H9 (cell line): ENCODE results near the gene MTCP1. TPM values are rescaled to one million over a fixed set of nuclear protein-coding genes. Genes with fewer than 3 reads are reported as not detected.

Experiments
- DNase-seq: peaks from one replicate; pipeline ENCODE4 v3.0.0-alpha.2; 2017
- H2AFZ ChIP-seq: one replicate; pipeline ENCODE4 v1.6.1; 2013; ENCODE audit warnings: mild to moderate bottlenecking, low read length, control low read depth, moderate library complexity
- H2AK5ac ChIP-seq: 2 replicates; pipeline ENCODE4 v1.6.1; 2013; ENCODE audit warnings: low read length, control low read depth, mixed read lengths; ENCODE audit not compliant: insufficient read length
- H2BK120ac ChIP-seq: one replicate; pipeline ENCODE4 v1.6.1; 2013; ENCODE audit warnings: low read depth, mild to moderate bottlenecking, low read length, control low read depth, inconsistent platforms; ENCODE audit not compliant: poor library complexity, severe bottlenecking
- H2BK12ac ChIP-seq: 2 replicates; pipeline ENCODE4 v1.6.1; 2013; ENCODE audit warnings: low read length, control low read depth, mixed read lengths, low read depth; ENCODE audit not compliant: insufficient read length
- H2BK15ac ChIP-seq: 2 replicates; pipeline ENCODE4 v1.6.1; 2013; ENCODE audit warnings: low read depth, low read length, control low read depth
- H2BK20ac ChIP-seq: one replicate; pipeline ENCODE4 v1.6.1; 2013; ENCODE audit warnings: low read depth, mild to moderate bottlenecking, low read length, control low read depth, inconsistent platforms; ENCODE audit not compliant: poor library complexity, severe bottlenecking
- H2BK5ac ChIP-seq: 2 replicates; pipeline ENCODE4 v1.6.1; 2013; ENCODE audit warnings: low read length, control low read depth, mixed read lengths; ENCODE audit not compliant: insufficient read length
- H3K14ac ChIP-seq: 2 replicates; pipeline ENCODE4 v1.6.1; 2013; ENCODE audit warnings: low read length, control low read depth; ENCODE audit not compliant: insufficient read depth
- H3K18ac ChIP-seq: 2 replicates; pipeline ENCODE4 v1.6.1; 2013; ENCODE audit warnings: low read depth, mild to moderate bottlenecking, mixed read lengths, low read length, control low read depth; ENCODE audit not compliant: insufficient read length
- H3K23ac ChIP-seq: 2 replicates; pipeline ENCODE4 v1.6.1; 2013; ENCODE audit warnings: low read length, control low read depth, mixed read lengths, low read depth; ENCODE audit not compliant: insufficient read length
- H3K23me2 ChIP-seq: 2 replicates; pipeline ENCODE4 v1.6.1; 2013; ENCODE audit warnings: low read depth, mild to moderate bottlenecking, mixed read lengths, low read length, control low read depth; ENCODE audit not compliant: insufficient read length, poor library complexity, severe bottlenecking
- H3K27ac ChIP-seq: 2 replicates; pipeline ENCODE4 v1.5.1; 2013; ENCODE audit warnings: low read length, control low read depth, mixed read lengths, low read depth; ENCODE audit not compliant: insufficient read length
- H3K27me3 ChIP-seq: 2 replicates; pipeline ENCODE4 v1.6.1; 2013; ENCODE audit warnings: low read length, control low read depth, inconsistent platforms; ENCODE audit not compliant: insufficient read depth
- H3K4ac ChIP-seq: 2 replicates; pipeline ENCODE4 v1.6.1; 2013; ENCODE audit warnings: low read depth, mild to moderate bottlenecking, control low read depth, inconsistent platforms, low read length, moderate library complexity
- H3K4me1 ChIP-seq: 2 replicates; pipeline ENCODE4 v1.6.1; 2013; ENCODE audit warnings: low read length, control low read depth, inconsistent platforms; ENCODE audit not compliant: insufficient read depth
- H3K4me2 ChIP-seq: 2 replicates; pipeline ENCODE4 v1.6.1; 2013; ENCODE audit warnings: low read length, control low read depth, mixed read lengths; ENCODE audit not compliant: insufficient read length, insufficient read depth
- H3K56ac ChIP-seq: 2 replicates; pipeline ENCODE4 v1.6.1; 2013; ENCODE audit warnings: low read depth, mild to moderate bottlenecking, mixed read lengths, low read length, control low read depth; ENCODE audit not compliant: insufficient read length
- H3K79me1 ChIP-seq: 2 replicates; pipeline ENCODE4 v1.6.1; 2013; ENCODE audit warnings: low read depth, mild to moderate bottlenecking, moderate library complexity, low read length, control low read depth, inconsistent platforms; ENCODE audit not compliant: insufficient read depth, poor library complexity, severe bottlenecking
- H3K79me2 ChIP-seq: 2 replicates; pipeline ENCODE4 v1.6.1; 2013; ENCODE audit warnings: low read length, control low read depth, inconsistent platforms; ENCODE audit not compliant: insufficient read depth
- H3K9ac ChIP-seq: 2 replicates; pipeline ENCODE4 v1.6.1; 2013; ENCODE audit warnings: low read length, control low read depth, mixed read lengths; ENCODE audit not compliant: insufficient read length; ENCODE audit errors: extremely low read depth
- H3K9me3 ChIP-seq: one replicate; pipeline ENCODE4 v1.6.1; 2013; ENCODE audit warnings: low read depth, low read length, inconsistent platforms; ENCODE audit not compliant: control insufficient read depth
- H3T11ph ChIP-seq: one replicate; pipeline ENCODE4 v1.6.1; 2013; ENCODE audit warnings: mild to moderate bottlenecking, low read length, control low read depth, inconsistent platforms
- H4K20me1 ChIP-seq: one replicate; pipeline ENCODE4 v1.6.1; 2013; ENCODE audit not compliant: control insufficient read depth, insufficient read length, insufficient read depth
- H4K5ac ChIP-seq: 2 replicates; pipeline ENCODE4 v1.6.1; 2013; ENCODE audit warnings: low read depth, mild to moderate bottlenecking, mixed read lengths, low read length, control low read depth; ENCODE audit not compliant: insufficient read length
- H4K8ac ChIP-seq: replicated peaks from 2 replicates; pipeline ENCODE4 v1.6.1; 2013; ENCODE audit warnings: low read length, control low read depth, mixed read lengths, low read depth; ENCODE audit not compliant: insufficient read length
- H4K91ac ChIP-seq: 2 replicates; pipeline ENCODE4 v1.6.1; 2013; ENCODE audit warnings: low read depth, mild to moderate bottlenecking, moderate library complexity, mixed read lengths, low read length, control low read depth; ENCODE audit not compliant: insufficient read length
- H3K27ac Mint-ChIP-seq, 3 experiments: 2 replicates in 2 of 3; 3 replicates in 1 of 3; pipeline ENCODE4 v1.8.0; 2020 to 2021; ENCODE audit warnings: mixed read lengths in 3 of 3, mild to moderate bottlenecking in 1 of 3, moderate library complexity in 1 of 3
- H3K27me3 Mint-ChIP-seq: 2 replicates; pipeline ENCODE4 v1.8.0; 2021; ENCODE audit warnings: low read depth, mild to moderate bottlenecking, moderate library complexity, mixed read lengths
- H3K36me3 Mint-ChIP-seq, 3 experiments: 2 replicates in 2 of 3; 3 replicates in 1 of 3; pipeline ENCODE4 v1.8.0; 2020 to 2021; ENCODE audit warnings: low read depth in 3 of 3, mixed read lengths in 3 of 3; ENCODE audit not compliant: insufficient read depth in 1 of 3
- H3K4me1 Mint-ChIP-seq, 2 experiments: 2 replicates each; pipeline ENCODE4 v1.8.0; 2020; ENCODE audit warnings: mixed read lengths in 2 of 2
- H3K4me3 Mint-ChIP-seq, 2 experiments: 2 replicates in 1 of 2; 3 replicates in 1 of 2; pipeline ENCODE4 v1.8.0; 2020 to 2021; ENCODE audit warnings: mild to moderate bottlenecking in 2 of 2, mixed read lengths in 2 of 2, moderate library complexity in 1 of 2
- H3K9me3 Mint-ChIP-seq, 2 experiments: 2 replicates in 1 of 2; 3 replicates in 1 of 2; pipeline ENCODE4 v1.8.0; 2020; ENCODE audit warnings: mild to moderate bottlenecking in 2 of 2, mixed read lengths in 2 of 2, moderate library complexity in 1 of 2
- CTCF ChIP-seq: fragments of 200-600 bp; sonication (generic); conservative IDR thresholded peaks from 3 replicates; pipeline ENCODE4 v1.8.0; 2021; ENCODE audit warnings: antibody characterized with exemption, mild to moderate bottlenecking
- WGBS: extraction: QIAGEN DNeasy Blood & Tissue Kit; methylation state at CpG from one replicate; pipeline ENCODE4 v1.1.7; 2013; ENCODE audit warnings: missing lambda C conversion rate, low lambda C conversion rate, mixed read lengths; ENCODE audit not compliant: insufficient read length; ENCODE audit errors: extremely low coverage; 5-methylcytosine and 5-hydroxymethylcytosine counted together
- total RNA-seq: library from RNA; stranded (reverse); gene quantifications from 2 replicates; pipeline ENCODE4 v1.2.1, GENCODE V29; 2021

Gene MTCP1
- total RNA-seq, 1 experiment from 2014 or later = 21.4 TPM

- H2AK5ac ChIP-seq = no peak within 1 kb of the TSS
- peaks cover 61 to 66% of the 10 kb centered on the region in 2 experiments for H3K9me3 Mint-ChIP-seq
- H3K27me3 Mint-ChIP-seq = no peaks in the 10 kb centered on the region
- H2BK120ac ChIP-seq = no peak within 1 kb of the TSS
- H3K79me1 ChIP-seq = no peaks in the 10 kb centered on the region
- no peak within 1 kb of the TSS for H3T11ph ChIP-seq
- H2BK12ac ChIP-seq = no peak within 1 kb of the TSS
- no peak within 1 kb of the TSS for H2AFZ ChIP-seq
- H2BK20ac ChIP-seq = no peak within 1 kb of the TSS
- WGBS = no CpG with 5 or more reads among the region's 82 CpGs
- no peak for TF ChIP-seq CTCF
- peak within 1 kb of the TSS; percentile 85 for H3K18ac ChIP-seq
- H3K14ac ChIP-seq = peak within 1 kb of the TSS; percentile 39
- H3K4me1 Mint-ChIP-seq = peaks cover 7 to 10% of the 10 kb centered on the region in 2 experiments
- H3K9ac ChIP-seq = peak within 1 kb of the TSS; percentile 79
- H3K23me2 ChIP-seq = no peaks in the 10 kb centered on the region
- H3K27me3 ChIP-seq = no peaks in the 10 kb centered on the region
- H4K8ac ChIP-seq = no peak within 1 kb of the TSS
- no peaks in the 10 kb centered on the region for H3K4me1 ChIP-seq
- peak within 1 kb of the TSS; percentile 78 to 87 for H3K4me3 Mint-ChIP-seq
- peaks cover 33% of the 10 kb centered on the region for H3K9me3 ChIP-seq
- H2BK15ac ChIP-seq = no peak within 1 kb of the TSS
- no peak within 1 kb of the TSS for H3K56ac ChIP-seq
- no peak within 1 kb of the TSS for H4K91ac ChIP-seq
- H3K4ac ChIP-seq = no peak within 1 kb of the TSS; the same call in 1 of the 2 replicates
- no peak within 1 kb of the TSS for H3K23ac ChIP-seq
- H2BK5ac ChIP-seq = no peak within 1 kb of the TSS
- DNase-seq = peak; percentile 87
- no peaks in the 10 kb centered on the region for H4K20me1 ChIP-seq
- no peaks in the 10 kb centered on the region for H3K79me2 ChIP-seq
- H3K36me3 Mint-ChIP-seq = peaks cover 3 to 7% (median 4%) of the 10 kb centered on the region in 3 experiments; a peak in 5 of 7 replicates
- peak within 1 kb of the TSS; percentile 65 to 91 (median 88); a peak in 4 of 7 replicates for H3K27ac Mint-ChIP-seq
- H3K4me2 ChIP-seq = peak within 1 kb of the TSS; percentile 87
- H3K27ac ChIP-seq = no peak within 1 kb of the TSS
- H4K5ac ChIP-seq = peak within 1 kb of the TSS; percentile 75
These were observed 44.0 kb downstream of the MTCP1 start, which contains the start of gene FUNDC2 for GRCh38 chrX:155026727-155027508. FUNDC2 (plus strand) TSS chrX:155026844; CDS start chrX:155026939, 95 bp downstream.
